ENCODE data around the gene SLC22A31.

DNA sequence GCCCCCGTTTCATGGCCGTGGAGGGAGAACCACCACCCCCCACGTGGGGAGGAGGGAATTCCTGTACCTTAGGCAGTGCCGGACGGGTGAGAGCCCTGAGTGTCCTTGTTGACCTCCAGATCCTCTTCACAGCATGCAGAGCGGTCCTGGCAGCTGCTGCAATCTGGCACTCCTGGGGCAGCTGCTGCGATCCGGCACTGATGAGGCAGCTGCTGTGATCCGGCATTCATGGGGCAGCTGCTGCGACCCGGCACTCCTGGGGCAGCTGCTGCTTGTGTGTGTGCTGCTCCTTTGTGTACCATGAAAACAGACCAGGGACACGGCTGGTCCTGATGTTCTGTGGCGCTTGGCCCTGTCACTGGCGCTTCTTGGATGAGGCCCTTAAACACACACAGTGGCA is 29.9 kb upstream of the SLC22A31 start:
- TF ChIP-seq POLR2A (IDR thresholded peaks at IDR 0.05) (no peak), POLR2AphosphoS5 (IDR thresholded peaks at IDR 0.05) (no peak)
- TF ChIP-seq, protein P1, sequence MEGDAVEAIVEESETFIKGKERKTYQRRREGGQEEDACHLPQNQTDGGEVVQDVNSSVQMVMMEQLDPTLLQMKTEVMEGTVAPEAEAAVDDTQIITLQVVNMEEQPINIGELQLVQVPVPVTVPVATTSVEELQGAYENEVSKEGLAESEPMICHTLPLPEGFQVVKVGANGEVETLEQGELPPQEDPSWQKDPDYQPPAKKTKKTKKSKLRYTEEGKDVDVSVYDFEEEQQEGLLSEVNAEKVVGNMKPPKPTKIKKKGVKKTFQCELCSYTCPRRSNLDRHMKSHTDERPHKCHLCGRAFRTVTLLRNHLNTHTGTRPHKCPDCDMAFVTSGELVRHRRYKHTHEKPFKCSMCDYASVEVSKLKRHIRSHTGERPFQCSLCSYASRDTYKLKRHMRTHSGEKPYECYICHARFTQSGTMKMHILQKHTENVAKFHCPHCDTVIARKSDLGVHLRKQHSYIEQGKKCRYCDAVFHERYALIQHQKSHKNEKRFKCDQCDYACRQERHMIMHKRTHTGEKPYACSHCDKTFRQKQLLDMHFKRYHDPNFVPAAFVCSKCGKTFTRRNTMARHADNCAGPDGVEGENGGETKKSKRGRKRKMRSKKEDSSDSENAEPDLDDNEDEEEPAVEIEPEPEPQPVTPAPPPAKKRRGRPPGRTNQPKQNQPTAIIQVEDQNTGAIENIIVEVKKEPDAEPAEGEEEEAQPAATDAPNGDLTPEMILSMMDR (IDR thresholded peaks at IDR 0.05 in 8 of 11, conservative IDR thresholded peaks at IDR 0.05 in 3 of 11) = no peak

All from spleen (tissue), 7 donors.